HTR-8/SVneo (cell line): Measurements from ENCODE around the gene PBOV1.
A peak's percentile ranks its signal among the peaks of the same experiment; 100 is the strongest.

Experiments used
- DNase-seq: peaks from one replicate; pipeline ENCODE4 v3.0.0; 2011; ENCODE audit warnings: low spot score, mixed read lengths; ENCODE audit not compliant: insufficient read length
- FAIRE-seq: peaks from 2 replicates; lab custom pipeline; 2011; peaks lifted over from hg19 to GRCh38; lab: Jason Lieb, UNC

PBOV1 gene

GRCh38 chr6:138218449-138218848, at the start of gene PBOV1:
PBOV1 (minus strand) TSS chr6:138218491; CDS start chr6:138218395, 96 bp downstream.
- FAIRE-seq, result no peak
- DNase-seq, result no peak

- DNase-seq (no peak), FAIRE-seq (no peak)
Observed at GRCh38 chr6:138266095-138266494, 47.8 kb upstream of the PBOV1 start.

GRCh38 chr6:138264372-138264880, 46.1 kb upstream of the PBOV1 start:
- no peak for FAIRE-seq
- DNase-seq, result no peak

GRCh38 chr6:138263963-138264362, 45.7 kb upstream of the PBOV1 start:
- no peak for DNase-seq
- FAIRE-seq, result no peak

GRCh38 chr6:138261116-138261780, 43.0 kb upstream of the PBOV1 start:
- FAIRE-seq, result no peak

GRCh38 chr6:138258991-138259390, 40.7 kb upstream of the PBOV1 start:
- DNase-seq (no peak), FAIRE-seq (no peak)

More at GRCh38 chr6:138261116-138261780, 43.0 kb upstream of the PBOV1 start:
- DNase-seq, result no peak

- no peak for DNase-seq
- no peak for FAIRE-seq
Observed at GRCh38 chr6:138258197-138258596, 39.9 kb upstream of the PBOV1 start.

- DNase-seq (no peak), FAIRE-seq (no peak)
Observed at GRCh38 chr6:138257638-138258040, 39.3 kb upstream of the PBOV1 start.

GRCh38 chr6:138255443-138255842, 37.2 kb upstream of the PBOV1 start:
- DNase-seq, result no peak
- FAIRE-seq, result no peak

- FAIRE-seq (no peak), DNase-seq (no peak)
Observed at GRCh38 chr6:138253731-138254130, 35.4 kb upstream of the PBOV1 start.

GRCh38 chr6:138250513-138251247, 32.4 kb upstream of the PBOV1 start:
- FAIRE-seq (no peak), DNase-seq (peak; percentile 10)

GRCh38 chr6:138250053-138250452, 31.8 kb upstream of the PBOV1 start:
- FAIRE-seq, result no peak

GRCh38 chr6:138248878-138249277, 30.6 kb upstream of the PBOV1 start:
- DNase-seq, result no peak
- no peak for FAIRE-seq

More at GRCh38 chr6:138250053-138250452, 31.8 kb upstream of the PBOV1 start:
- no peak for DNase-seq

GRCh38 chr6:138248011-138248410, 29.7 kb upstream of the PBOV1 start:
- DNase-seq (no peak), FAIRE-seq (no peak)

- FAIRE-seq (no peak), DNase-seq (no peak)
Observed at GRCh38 chr6:138246650-138247440, 28.6 kb upstream of the PBOV1 start.

- FAIRE-seq (no peak), DNase-seq (no peak)
Observed at GRCh38 chr6:138245751-138246150, 27.5 kb upstream of the PBOV1 start.

GRCh38 chr6:138242987-138243592, 24.8 kb upstream of the PBOV1 start:
- no peak for FAIRE-seq

GRCh38 chr6:138241934-138242333, 23.6 kb upstream of the PBOV1 start:
- FAIRE-seq (no peak), DNase-seq (no peak)

More at GRCh38 chr6:138242987-138243592, 24.8 kb upstream of the PBOV1 start:
- DNase-seq, result no peak

GRCh38 chr6:138241381-138241780, 23.1 kb upstream of the PBOV1 start:
- DNase-seq, result no peak
- no peak for FAIRE-seq
